ENCODE results near the gene PGP.
"Not testable (repeated sequence)": the region's sequence is repeated elsewhere in the genome, so short reads cannot be mapped to it uniquely, and the experiment has no call there.

The PGP gene

DNA sequence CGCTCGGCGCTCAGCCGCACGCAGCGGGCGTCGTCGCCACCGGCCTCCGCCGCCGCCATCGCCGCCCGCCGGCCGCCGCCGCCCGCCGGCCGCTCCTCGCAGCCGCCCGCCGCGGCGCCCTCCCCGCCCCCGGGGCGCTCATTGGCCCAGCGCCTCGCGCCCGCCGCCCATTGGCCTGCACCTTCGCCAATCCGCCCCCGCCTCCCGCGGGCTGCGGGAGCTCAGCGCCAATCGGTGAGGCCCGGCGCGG lies at the start of gene PGP:
Gene PGP, minus strand, starts transcription at position 122 of the 250 bp plus-strand sequence. Its CDS starts 63 bp downstream, at position 59.
- no peak for DNase-seq

GRCh38 chr16:2263026-2263425 lies 48.4 kb upstream of the PGP start:
- not testable (repeated sequence) for DNase-seq

- no peak for DNase-seq
These were observed 45.6 kb upstream of the PGP start for GRCh38 chr16:2260250-2260649.

- not testable (repeated sequence) for DNase-seq
These were observed 43.9 kb upstream of the PGP start for GRCh38 chr16:2258530-2258929.

DNA sequence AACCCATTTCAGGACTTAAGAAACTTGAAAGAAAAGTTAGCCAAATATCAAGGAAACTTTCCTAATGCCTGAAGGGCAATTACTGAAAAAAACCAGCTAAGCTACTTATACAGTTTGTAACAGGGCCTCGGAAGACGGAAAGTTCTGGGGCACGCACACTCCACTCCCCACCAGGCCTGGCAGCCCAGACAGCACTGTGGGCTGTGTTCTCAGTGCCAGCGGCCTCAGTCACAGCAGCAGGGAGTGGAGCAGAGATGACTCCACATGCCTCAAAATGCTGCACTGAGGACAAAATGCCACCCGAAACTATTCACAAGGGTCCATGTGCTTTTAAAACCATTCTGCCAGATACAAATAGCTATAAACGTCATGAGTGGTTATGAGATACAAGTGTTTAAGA lies 43.1 kb upstream of the PGP start:
- no peak for DNase-seq

DNA sequence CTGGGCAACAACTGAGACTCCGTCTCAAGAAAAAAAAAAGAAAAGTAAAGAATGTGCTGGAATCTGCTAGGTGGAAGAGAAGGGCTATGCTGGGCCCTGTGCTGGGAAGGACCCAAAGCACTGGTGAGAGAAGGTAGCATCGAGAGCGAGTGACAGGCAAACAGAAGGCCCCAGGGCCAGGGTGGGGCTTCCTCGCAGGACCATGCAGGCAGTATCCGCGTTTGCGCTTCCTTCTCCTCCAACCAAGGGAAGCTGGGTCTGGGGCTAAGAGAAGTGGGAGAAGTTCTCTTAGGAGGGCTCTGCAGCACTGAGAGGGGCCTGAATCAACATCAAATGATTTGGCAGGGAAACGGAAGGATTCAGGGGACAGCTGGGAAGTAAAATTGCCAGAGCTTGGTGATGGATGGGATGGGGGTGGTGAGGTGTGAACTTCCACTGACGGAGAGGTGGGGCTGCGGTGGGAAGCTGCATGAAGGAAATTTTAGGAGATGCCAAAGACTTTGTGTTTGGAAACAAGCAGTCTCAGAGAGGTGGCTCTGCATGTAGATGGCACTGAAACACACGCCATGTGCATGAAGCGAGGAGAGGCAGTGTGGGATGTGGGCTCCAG lies 42.0 kb upstream of the PGP start:
- peak in 2 of 56 donors; percentile 14 to 17 for DNase-seq

GRCh38 chr16:2253293-2253692 lies 38.7 kb upstream of the PGP start:
- DNase-seq, result no peak

GRCh38 chr16:2252806-2253148 lies 38.1 kb upstream of the PGP start:
- no peak for DNase-seq

DNA sequence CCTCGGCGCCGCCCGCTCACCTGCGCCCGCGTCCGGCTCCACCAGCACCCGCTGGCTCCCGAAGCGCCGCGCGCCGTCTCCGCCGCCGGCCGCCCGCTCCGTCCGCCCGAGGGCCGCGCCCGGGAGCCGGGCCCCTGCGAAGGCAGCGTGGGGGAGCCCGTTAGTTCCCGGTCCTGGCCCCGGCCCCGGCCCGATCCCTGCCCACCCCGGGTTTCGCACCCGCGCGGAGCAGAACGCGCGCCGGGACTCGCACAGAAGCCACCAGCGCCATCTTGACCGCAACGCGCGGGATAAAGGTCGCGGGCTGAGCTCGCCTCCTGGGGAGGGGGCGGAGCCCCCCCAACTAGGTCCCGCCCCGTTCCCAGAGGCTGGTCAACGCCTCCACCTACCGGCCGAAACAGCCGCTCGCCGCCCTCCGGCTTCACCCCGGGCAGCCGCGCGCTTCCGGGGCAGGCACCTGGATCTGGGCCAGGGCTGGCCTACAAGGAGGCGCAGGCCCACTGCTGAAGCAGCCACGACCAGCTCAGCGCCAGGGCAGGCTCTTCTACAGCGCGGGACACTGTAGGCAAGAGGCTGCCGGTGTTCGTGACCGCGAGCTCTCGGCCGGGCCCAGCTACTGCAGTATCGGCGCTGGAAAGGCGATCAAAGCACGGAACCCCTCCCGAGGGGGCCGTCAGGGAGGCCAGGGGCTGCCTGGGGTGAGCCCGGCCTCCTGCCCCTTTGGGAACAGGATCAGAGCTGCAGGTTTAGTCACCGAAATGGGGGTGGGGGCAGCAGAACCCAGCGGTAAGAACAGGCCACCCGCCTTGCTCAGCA lies 36.9 kb upstream of the PGP start, which contains the start of gene ECI1:
Gene ECI1, minus strand, starts transcription at position 292 of the 816 bp plus-strand sequence. Its CDS starts 21 bp downstream, at position 271.
- peak; percentile 44 to 95 (median 87) for DNase-seq

GRCh38 chr16:2250652-2251295 lies 36.1 kb upstream of the PGP start:
- peak in 1 of 56 donors; percentile 12 for DNase-seq

GRCh38 chr16:2246301-2246885 lies 31.8 kb upstream of the PGP start:
- no peak for DNase-seq

GRCh38 chr16:2244926-2245795 lies 30.5 kb upstream of the PGP start:
- no peak for DNase-seq

- DNase-seq, result no peak
These were observed 29.7 kb upstream of the PGP start for GRCh38 chr16:2244301-2244700.

DNA sequence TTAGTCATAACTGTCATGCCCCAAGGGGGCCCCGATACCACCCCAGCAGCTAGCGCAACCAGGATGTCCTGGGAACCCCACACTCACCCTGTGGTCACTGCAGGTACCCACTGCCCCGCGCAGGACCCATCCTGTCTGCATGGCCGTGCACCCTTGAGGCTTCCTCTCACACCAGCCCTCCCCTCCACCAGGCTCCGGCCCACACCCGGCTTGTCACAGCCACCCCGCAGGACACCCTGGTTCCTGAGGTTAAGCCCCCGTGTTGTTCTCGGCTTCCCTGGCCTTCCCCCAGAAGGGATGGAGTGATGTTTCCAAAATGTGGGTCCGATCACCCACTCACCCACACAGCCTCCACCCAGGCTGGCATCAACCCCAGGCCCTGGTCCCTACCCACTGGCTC lies 29.1 kb upstream of the PGP start:
- DNase-seq, result no peak

GRCh38 chr16:2243031-2243528 lies 28.4 kb upstream of the PGP start:
- no peak for DNase-seq

DNA sequence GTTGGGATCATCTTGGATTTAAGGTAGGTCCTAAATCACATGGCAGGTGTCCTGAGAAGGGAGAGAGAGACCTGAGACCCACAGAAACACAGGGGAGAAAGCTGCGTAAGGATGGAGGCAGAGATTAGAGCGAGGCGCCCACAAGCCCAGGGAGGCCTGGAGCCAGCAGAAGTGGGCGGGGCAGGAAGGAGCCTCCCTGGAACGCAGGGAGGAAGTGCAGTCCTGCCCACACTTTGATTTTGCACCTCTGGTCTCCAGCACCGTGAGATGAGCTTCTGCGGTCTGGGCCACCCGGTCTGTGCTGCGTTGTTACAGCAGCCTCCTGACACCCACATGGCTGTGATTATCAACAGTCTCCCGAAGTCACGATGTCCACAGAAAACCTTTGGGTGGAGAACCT lies 28.0 kb upstream of the PGP start:
- DNase-seq, result no peak

DNA sequence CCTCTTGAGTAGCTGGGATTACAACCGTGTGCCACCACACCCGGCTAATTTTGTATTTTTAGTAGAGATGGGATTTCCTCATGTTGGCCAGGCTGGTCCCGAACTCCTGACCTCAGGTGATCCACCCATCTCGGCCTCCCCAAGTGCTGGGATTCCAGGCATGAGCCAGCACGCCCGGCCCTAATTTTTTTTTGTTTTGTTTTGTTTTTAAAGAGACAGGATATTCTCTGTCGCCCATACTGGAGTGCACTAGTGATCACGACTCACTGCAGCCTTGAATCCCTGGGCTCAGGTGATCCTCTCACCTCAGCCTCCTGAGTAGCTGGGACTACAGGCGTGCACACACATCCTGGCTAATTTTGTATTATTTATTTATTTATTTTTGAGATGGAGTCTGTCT lies 25.7 kb upstream of the PGP start:
- DNase-seq, result not testable (repeated sequence)

GRCh38 chr16:2238838-2239675 lies 24.4 kb upstream of the PGP start:
- DNase-seq, result no peak

DNA sequence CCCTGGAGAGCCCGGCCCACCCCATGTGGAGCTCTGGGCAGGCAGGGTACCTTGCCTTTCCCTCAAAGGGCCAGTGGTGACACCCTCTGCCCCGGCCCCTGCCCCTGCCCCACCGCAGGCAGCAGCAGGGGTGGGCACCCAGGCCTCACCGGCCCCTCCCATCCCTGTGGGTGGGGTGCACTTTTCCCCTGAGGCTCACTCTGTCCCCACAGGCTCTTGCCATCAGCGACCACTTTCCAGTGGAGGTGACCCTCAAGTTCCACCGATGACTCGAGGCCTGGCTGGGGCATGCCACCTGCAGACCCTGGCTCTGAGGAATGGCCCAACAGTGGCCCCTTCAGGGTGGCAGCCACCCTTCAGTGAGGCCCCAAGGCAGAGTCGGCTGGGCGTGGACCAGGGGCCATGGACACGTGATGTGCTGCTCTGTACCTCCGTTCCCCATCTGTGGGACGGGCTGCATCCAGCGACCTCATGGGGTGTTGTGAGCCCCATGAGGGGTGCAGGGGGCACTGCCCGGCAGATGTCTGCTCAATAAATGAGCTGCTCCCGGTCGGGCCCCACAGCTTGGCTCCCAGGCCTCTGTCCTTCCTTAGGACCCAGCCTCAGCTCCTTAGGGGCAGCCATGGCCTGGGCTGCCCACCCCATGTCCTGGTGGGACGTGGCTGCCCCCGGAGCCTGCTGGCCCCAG lies 23.7 kb upstream of the PGP start:
- no peak for DNase-seq
